H7 (cell line): Measurements from ENCODE around the gene MGAT4A. TPM values are rescaled to one million over a fixed set of nuclear protein-coding genes. Genes with fewer than 3 reads are reported as not detected.

Experiments
- DNase-seq: peaks from one replicate; pipeline ENCODE4 v3.0.0; 2012
- H3K27me3 ChIP-seq: 2 replicates; pipeline ENCODE4 v1.6.0; 2011; ENCODE audit warnings: mild to moderate bottlenecking, low read length; ENCODE audit not compliant: control insufficient read depth, insufficient read depth
- H3K36me3 ChIP-seq: replicated peaks from 2 replicates; pipeline ENCODE4 v1.5.1; 2011; ENCODE audit warnings: low read length; ENCODE audit not compliant: control insufficient read depth, insufficient read depth
- H3K4me3 ChIP-seq: 2 replicates; pipeline ENCODE4 v1.5.1; 2011; ENCODE audit warnings: low read depth, mild to moderate bottlenecking, control low read depth, low read length, moderate library complexity; ENCODE audit not compliant: insufficient read depth
- total RNA-seq: library from RNA; depleted of rRNA; stranded (reverse); fragments of >200 nt; shearing (Covaris generic); gene quantifications from 2 replicates; pipeline ENCODE4 v1.2.3, GENCODE V29; 2014

MGAT4A gene
- total RNA-seq, 1 experiment from 2014 or later = 2.1 TPM

DNA sequence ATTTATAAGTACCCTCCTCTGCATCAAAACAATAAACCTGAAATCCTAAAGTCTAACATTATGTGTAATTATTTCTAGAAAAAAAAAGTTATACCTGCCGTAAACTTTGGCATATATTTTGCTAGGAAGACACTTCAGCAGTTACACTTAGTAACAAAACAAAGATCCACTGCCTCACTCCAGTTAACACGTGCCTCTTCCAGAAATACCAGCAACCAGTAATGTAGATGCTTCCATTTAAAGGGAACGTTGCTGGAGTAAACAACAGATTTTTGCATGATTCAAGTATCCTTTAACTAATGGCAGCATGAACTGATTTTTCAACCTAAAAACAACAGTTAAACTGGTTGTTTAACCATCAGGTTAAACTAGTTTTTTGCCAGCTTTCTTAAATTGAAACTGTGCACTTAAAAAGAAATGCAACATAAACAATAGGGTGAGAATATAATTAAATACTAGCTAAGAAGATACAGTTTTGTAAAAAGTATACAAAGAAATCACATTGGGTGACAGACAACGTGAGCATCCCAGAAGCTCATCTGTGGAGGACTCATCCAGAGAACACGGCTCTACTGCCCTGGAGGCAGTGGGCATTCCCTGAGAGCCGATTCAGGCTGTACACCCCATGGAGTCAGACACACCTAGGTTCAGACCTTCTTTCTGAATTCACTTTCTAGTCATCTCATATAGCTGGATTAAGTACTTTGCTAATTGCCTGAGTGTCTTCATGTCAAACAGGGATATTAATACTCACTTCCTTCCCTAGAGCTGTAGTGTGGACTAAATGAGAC is 22.3 kb downstream of the MGAT4A start:
- no peak for DNase-seq
- H3K27me3 ChIP-seq = no peaks in the 10 kb centered on the region; the same call in 1 of the 2 replicates
- no peak overlapping the region for H3K4me3 ChIP-seq
- H3K36me3 ChIP-seq = no peaks in the 10 kb centered on the region

DNA sequence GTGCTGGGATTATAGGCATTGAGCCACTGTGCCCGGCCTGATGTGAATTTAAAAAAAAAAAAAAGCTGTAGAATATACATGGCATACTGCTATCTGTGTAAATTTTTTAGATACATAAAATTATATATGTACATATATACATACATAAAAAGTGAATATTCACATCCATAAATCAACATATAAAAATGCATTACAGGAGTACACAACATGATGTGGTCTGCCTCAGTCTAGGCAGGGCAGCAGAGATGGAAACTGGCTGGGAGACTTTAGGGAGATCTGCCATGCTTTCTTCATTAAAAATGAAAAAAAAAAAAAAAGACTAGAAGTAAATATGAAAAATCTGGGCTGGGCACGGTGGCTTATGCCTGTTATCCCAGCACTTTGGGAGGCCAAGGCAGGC is 24.3 kb downstream of the MGAT4A start:
- H3K36me3 ChIP-seq = no peaks in the 10 kb centered on the region
- DNase-seq = no peak
- no peak overlapping the region for H3K4me3 ChIP-seq
- H3K27me3 ChIP-seq = no peaks in the 10 kb centered on the region; the same call in 1 of the 2 replicates

DNA sequence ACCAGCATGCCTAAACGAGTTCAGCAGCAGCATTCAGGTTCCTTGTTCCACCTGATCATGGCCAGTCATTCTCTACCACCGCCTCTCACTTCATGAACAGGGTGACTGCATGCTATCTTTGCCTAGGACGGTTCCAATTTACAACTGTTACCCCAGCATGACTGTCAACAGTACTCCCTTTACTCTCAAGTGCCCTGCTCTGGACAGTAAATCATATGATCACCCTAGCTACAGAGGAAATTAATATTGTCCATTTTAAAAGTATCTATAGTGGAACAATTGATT is 25.7 kb downstream of the MGAT4A start:
- H3K27me3 ChIP-seq = no peaks in the 10 kb centered on the region; the same call in 1 of the 2 replicates
- no peak overlapping the region for H3K4me3 ChIP-seq

DNA sequence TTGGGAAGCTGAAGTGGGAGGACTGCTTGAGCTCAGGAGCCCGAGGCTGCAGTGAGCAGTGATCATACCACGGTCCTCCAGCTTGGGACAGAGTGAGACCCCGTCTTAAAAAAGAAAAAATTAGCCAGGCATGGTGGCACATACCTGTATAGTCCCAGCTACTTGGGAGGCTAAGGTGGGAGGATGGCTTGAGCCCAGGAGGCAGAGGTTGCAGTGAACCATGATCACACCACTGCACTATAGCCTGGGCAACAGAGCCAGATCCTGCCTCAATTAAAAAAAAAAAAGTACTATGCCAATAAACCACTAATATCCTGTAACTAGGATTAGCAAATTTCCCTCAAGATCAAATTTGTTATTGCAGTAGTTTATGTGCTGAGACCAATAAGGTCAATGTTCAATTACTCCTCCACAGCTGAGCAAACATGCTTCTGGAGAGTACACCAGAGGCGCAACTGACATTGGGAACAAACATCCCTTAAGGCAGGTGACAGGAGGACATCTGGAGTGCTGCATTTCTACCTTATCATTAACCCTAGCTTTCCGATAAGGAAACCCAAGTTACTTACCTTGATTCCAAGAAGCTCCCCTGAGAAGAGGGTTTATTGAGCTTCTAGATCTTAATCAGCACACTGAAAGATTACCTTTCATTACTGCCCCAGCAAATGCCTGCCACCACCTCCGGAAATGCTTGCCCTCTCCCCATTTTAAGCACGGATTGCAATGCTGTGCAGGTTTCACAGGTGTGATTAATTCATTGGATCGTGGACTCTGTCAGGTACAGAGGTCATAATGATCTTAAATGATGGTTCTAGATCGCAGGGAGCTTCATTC is 26.2 kb downstream of the MGAT4A start:
- no peak overlapping the region for H3K4me3 ChIP-seq
- no peaks in the 10 kb centered on the region; the same call in 1 of the 2 replicates for H3K27me3 ChIP-seq
- no peaks in the 10 kb centered on the region for H3K36me3 ChIP-seq
- no peak for DNase-seq

More for the DNA sequence above, 25.7 kb downstream of the MGAT4A start:
- no peak for DNase-seq
- H3K36me3 ChIP-seq = no peaks in the 10 kb centered on the region

DNA sequence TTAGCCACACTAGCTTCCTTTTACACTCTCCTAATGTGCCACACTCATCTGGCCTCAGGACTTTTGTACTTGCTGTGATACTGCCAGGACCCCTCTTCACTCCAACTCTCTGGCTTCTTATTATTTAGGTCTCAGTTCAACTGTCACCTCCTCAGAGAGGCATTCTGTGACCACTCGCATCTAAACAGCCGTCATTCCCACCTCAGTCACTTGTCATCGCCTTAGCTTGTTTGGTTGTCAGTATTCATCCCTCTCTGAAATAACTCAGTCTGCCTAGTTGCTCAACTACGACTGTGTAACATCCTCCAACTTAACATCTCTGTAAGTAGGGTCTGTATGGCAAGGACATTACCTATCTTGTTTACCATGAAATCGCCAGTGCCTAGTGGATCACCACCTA is 27.2 kb downstream of the MGAT4A start:
- H3K36me3 ChIP-seq = no peaks in the 10 kb centered on the region
- H3K27me3 ChIP-seq = no peaks in the 10 kb centered on the region
- no peak for DNase-seq
- H3K4me3 ChIP-seq = no peak overlapping the region

DNA sequence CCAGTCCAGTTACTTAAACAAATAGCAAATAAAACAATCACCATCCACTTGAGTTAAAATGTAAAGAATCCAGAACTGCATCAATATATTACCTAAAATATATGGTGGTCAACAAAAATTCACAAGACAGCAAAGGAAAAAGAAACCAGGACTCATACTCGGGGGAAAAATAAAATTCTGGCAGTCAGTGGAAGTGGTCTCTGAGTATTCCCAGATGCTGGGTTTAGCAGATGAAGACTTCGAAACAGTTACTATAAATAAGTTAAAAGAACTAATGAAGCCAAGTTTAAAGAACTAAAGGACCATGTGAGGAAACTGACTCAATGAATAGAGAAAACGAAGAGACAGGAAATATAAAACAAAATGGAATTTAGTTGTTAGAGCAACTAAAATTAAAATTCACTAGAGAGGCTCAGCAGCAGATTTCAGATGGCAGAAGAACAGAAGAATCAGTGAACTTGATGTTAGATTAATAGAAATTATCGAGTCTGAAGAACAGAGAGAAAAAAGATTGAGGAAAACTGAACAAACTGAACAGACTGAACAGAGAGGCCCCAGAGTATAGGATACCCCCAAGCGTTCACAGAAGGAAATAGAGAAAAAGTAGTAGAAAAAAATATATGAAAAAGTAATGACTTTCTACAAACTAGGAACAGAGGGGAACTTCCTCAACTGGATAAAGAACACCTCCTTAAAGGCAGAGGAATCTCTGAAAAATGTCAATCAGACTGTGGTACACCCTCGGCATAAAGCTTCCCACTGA is 27.9 kb downstream of the MGAT4A start:
- Histone ChIP-seq H3K27me3 (no peaks in the 10 kb centered on the region), H3K4me3 (no peak overlapping the region), H3K36me3 (no peaks in the 10 kb centered on the region)
- no peak for DNase-seq

DNA sequence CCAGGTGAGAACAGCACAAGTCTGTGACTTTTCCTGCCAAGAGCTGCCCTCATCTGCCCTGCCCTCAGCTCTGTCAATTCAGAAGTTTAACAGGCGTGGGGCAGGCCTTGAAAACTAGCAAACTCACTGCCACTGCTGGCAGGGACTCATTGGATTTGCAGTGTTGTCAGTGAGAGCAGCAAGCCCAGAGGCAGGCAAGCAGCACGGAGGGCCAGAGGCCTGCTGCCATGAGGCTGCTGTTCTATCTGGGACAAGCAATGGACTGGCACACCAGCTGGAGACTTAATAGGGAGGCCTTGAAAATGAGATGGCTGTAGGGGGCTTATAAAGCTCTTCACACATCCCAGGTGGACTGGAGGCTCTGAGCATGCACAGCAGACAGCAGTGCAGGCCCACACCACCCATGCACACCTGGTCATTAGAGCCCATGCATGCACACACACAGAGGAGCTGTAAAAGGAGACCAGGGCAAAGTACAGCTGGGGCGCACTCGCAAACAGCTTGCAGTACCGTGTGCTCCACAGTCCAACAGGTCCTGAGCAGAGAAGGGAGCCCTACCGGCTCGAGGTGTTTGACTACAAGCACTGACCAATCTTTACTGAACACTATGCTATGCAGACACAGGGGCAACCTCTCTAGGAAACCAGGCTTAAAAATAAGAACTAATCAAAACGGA is 28.7 kb downstream of the MGAT4A start:
- DNase-seq = no peak
- no peak overlapping the region for H3K4me3 ChIP-seq
- no peaks in the 10 kb centered on the region for H3K27me3 ChIP-seq
- H3K36me3 ChIP-seq = no peaks in the 10 kb centered on the region

DNA sequence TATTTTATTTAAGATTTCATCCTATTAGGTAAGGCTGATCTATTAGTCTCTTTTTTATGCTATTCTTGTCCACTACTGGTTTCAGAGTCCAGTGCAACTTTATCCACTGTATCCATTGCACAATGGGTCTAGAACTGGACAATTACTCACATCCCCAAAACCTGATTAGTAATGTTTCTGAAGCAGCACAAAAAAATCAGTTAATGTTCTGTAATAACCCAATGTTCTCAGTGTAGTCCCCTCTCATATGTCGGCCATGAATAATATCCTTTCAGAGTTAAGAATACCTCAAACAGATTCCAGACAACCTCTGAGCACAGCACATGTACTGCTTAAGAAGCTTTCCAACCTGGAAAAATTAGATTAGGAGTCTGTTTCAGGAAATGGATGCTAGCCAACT is 29.7 kb downstream of the MGAT4A start:
- H3K4me3 ChIP-seq = no peak overlapping the region
- DNase-seq = no peak
- no peaks in the 10 kb centered on the region for H3K36me3 ChIP-seq
- H3K27me3 ChIP-seq = no peaks in the 10 kb centered on the region

DNA sequence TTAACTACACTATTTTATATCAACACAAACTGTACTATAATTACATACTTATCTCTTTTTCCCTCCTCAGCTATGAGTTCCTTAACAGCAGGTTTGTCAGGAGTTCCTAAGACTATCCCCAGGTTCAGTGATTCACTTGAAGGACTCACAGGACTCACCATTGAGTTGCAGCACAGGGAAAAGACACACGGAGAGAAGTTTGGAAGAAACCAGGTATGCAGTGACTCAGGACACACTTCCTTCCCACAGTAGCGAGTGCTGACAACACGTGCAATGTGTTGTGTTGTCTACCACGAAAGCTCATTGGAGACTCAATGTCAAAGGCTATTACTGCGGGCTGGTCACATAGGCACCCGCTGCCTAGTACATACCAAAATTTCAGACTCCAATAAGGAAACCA is 32.0 kb downstream of the MGAT4A start:
- no peak for DNase-seq
- Histone ChIP-seq H3K4me3 (no peak overlapping the region), H3K36me3 (no peaks in the 10 kb centered on the region)

DNA sequence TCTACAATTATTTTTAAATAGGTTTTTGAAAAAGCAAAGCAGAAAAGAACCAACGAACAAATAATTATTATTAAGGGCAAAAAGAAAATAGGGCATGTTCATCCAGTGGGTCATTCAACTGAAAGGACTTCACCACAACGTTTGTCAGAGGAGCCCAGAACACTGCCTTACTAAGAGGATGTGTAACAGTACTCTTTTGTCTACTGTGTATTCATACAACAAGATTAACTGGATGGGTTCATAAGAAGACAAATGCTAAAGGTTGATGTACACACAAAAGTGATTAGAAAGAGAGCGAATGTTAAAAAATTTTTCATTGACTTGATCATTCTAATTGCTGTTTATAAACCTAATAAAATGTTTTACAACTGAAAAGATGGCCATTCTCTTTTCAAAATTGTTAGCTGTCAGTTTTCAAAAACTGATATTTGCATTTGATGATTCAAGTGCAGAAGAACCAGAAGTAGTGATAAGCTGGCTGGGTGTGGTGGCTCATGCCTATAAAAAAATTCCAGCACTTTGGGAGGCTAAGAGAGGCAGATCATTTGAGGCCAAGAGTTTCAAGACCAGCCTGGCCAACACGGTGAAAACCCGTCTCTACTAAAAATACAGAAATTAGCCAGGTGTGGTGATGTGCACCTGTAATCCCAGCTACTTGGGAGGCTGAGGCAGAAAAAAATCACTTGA is 33.1 kb downstream of the MGAT4A start:
- Histone ChIP-seq H3K27me3 (no peaks in the 10 kb centered on the region), H3K36me3 (no peaks in the 10 kb centered on the region), H3K4me3 (no peak overlapping the region)
- no peak for DNase-seq

More for the DNA sequence above, 32.0 kb downstream of the MGAT4A start:
- no peaks in the 10 kb centered on the region for H3K27me3 ChIP-seq

DNA sequence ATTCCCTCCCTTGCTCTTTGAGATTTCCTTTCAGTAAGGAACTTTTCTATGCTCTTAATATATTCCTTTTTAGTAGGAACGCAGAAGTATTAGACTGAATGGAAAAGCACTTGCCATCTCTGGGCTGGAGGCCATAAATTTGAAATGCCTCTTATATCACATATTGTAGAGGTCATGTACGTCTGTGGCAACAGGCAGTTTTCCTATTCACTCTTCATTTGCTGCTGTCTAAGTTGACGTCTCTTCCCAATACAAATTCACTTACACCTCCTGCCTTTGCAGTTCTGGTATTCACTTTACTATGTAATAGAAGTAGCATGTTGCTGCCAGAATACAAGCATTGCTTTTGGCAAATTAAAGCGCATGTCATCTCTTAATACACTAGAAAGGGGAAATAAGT is 34.7 kb downstream of the MGAT4A start:
- H3K4me3 ChIP-seq = no peak overlapping the region
- no peak for DNase-seq
- no peaks in the 10 kb centered on the region for H3K36me3 ChIP-seq
- H3K27me3 ChIP-seq = no peaks in the 10 kb centered on the region

DNA sequence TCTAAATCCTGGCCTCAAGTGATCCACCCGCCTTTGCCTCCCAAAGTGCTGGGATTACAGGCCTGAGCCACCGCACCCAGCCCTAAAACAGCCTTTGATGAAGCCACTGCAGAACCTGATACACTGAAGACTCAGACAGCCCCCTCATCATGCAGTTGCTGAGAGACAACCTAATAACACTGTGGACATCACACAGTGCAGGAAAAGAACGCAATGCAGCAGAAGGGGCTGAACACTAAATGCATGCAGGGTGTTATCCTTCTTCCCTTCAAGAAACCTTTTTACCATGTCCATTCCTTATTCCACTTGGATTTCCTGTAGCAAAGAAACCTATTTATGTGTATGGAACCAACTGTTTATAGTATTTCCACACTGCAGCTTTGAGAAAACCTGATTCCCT is 35.7 kb downstream of the MGAT4A start:
- DNase-seq = no peak
- H3K36me3 ChIP-seq = no peaks in the 10 kb centered on the region
- H3K27me3 ChIP-seq = no peaks in the 10 kb centered on the region
- H3K4me3 ChIP-seq = no peak overlapping the region

DNA sequence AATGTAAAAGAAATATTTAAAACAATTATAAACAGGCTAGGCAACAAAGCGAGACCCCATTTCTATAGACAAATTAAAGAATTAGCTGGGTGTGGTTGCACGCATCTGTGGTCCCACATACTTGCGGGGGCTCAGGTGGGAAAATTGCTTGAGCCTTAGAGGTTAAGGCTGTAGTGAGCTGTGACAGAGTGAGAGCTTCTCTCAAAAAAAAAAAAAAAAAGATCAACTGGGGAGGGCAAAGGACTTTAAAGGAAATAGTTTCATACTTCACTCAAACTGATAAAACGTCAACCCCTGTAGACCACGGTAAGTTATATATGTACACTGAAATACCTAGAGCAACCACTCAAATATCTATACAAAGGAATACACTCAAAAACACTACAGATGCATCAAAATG is 37.5 kb downstream of the MGAT4A start:
- DNase-seq = no peak
- Histone ChIP-seq H3K27me3 (no peaks in the 10 kb centered on the region), H3K4me3 (no peak overlapping the region), H3K36me3 (no peaks in the 10 kb centered on the region)
